SIG-M5 treated with dmso at 0.1 percent for 504 hours (cell line): ENCODE measurements around the gene MTTP.

Experiments used
- DNase-seq: peaks from one replicate; lab custom pipeline; 2025; ENCODE audit not compliant: unreplicated experiment; lab: John Stamatoyannopoulos, UW

The MTTP gene

DNA sequence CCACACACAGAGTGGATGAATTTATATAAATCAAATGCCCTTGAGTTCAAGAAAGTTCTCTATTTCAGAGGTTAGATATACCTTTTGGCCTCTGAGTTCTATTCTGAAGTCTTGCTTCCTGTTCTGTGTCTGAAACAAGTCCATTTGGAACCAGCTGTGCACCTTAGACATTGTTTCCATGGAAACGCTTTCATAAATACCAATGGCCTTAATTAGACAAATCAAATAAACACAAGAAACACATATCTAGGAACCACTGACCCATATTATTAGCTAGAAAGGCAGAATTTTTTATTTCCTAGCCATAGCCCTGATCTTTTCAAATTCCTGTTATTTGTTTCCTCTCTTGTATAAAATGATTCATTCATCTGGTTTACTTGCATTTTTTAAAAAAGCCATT is 91.4 kb downstream of the MTTP start:
- DNase-seq = no peak

DNA sequence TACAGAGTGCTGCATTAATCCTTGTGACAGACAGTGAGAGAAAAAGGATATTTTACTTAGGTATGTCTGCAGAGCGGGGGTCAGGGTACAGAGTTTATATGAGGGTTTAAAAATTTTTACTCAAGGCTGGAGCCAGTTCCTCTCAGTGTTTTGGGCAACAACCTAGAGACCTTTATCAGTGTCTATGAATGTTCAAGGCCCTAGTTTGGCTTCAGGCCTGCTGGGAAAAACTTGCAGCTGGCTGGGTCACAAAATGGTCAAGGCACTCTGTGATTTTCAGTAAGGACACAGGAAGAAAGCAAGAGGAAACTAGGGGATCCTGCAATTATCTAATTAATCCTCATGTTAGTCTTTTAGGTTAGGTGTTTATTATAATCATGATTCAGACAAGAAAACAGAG is 93.8 kb downstream of the MTTP start:
- DNase-seq = no peak

DNA sequence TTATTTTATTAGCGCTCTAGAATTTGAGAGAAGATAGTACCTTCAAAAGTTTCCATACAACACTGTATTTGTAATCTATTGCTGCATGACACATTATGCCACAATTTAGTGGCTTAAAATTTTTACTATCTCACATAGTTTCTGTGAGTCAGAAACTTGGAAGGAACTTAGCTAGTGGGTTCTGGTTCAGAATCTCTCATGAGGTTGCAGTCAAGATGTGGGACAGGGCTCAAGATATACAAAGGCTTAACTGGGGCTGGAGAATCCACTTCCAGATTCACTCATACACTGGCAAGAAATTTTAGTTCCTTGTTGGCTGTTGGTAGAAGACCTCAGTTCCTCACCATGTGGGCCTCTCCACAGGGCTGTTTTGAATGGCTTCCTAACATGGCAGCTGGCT is 94.5 kb downstream of the MTTP start:
- no peak for DNase-seq

DNA sequence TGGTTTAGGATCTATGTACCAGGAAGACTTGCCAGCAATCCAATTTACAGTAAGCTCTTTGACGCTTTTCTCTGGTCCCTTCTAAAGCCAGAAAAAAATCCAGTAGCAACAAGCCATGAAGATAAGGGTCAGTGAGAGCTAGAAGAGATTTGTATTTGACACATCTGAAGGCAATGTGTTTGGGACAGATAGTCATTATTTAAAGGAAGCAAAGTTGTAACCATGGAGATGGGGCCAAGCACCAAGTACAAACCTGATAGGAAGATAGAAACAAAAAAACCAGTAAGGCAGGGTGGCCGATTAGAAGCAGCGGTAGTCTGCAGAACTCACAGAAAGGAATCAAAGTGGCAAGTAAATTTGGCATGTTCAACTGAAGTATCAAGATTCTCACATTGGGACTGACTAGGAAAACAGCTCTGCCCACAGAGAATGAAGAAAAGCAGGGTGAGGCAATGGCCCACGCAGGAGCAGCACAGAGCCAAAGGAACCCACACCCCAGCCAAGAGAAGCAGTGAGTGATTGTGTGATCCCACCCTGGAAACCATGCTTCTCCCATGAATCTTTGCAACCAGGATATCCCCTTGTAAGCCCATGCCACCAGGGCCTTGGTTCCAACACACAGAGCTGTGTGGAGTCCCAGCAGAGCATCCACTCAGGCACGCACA is 95.9 kb downstream of the MTTP start:
- no peak for DNase-seq
